ENCODE data around the gene RABEPK. TPM values are rescaled to one million over a fixed set of nuclear protein-coding genes. Genes with fewer than 3 reads are reported as not detected.

RABEPK gene
- total RNA-seq, 4 donors from 2014 or later = 5.2 to 8.7 (median 8.6) TPM; not detected in 1

DNA sequence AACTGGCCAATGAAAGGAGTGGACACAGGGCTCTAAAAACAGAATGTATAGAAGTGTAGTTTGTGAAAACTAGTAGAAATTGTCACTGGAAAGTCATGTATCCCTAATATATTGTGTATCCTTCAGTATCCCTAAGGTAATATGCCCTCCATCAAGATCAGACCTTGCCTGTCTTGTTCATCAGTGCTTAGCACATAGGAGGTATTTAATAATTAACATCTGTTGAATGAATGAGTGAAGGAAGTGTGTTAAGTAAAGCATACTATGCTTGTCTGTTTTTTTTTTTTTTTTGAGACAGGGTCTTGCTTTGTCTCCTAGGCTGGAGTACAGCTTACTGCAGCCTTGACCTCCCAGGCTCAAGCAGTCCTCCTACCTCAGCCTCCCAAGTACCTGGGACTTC lies 77.1 kb downstream of the RABEPK start:
- in situ Hi-C loops (cut with MboI; ENCODE audit: low pct_ligation_motif_present in 1 of 4, low pct_unique_long_range_greater_than_20kb in 1 of 4, low sequenced_read_pairs in 3 of 4) = no loop called here
- no peaks in the 10 kb centered on the region for H3K36me3 ChIP-seq
- no peak overlapping the region for H3K4me3 ChIP-seq
- no peak overlapping the region for H3K27ac ChIP-seq
- no peak for DNase-seq
- no peaks in the 10 kb centered on the region for H3K9me3 ChIP-seq
- TF ChIP-seq POLR2A (IDR thresholded peaks at IDR 0.05) = no peak
- no peak for TF ChIP-seq POLR2AphosphoS5 (IDR thresholded peaks at IDR 0.05)
- TF ChIP-seq EP300 (IDR thresholded peaks at IDR 0.05; ENCODE audit: low read depth) = no peak
- no peak for TF ChIP-seq CTCF (IDR thresholded peaks at IDR 0.05)
- intact Hi-C loops (cut with DNase I; ENCODE audit: low total_unique reads) = no loop called here
- peaks cover 3 to 16% (median 10%) of the 10 kb centered on the region in 4 donors for H3K4me1 ChIP-seq
- H3K27me3 ChIP-seq = no peaks in the 10 kb centered on the region

DNA sequence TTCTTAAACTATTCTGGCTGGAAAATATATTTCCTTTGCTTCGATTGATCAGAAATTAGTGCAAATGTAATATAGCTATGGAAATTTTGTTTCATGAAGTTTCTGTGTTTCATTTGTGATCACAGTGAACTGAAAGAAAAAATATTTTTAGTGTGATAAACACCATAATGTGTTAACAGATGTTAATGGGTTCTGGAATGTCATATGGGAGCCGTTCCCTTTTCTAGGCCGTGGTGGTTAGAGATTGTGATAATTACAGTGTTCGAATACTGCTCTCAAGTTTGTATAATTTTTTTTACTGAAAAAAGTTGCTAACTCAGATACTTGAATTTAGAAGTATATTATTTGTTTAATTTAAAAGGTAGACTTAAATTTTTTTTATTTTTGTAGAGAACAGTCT lies 80.6 kb downstream of the RABEPK start:
- Histone ChIP-seq H3K9me3 (no peaks in the 10 kb centered on the region), H3K27me3 (no peaks in the 10 kb centered on the region), H3K27ac (no peak overlapping the region), H3K36me3 (no peaks in the 10 kb centered on the region), H3K4me1 (peaks cover 0 to 9% (median 2%) of the 10 kb centered on the region in 4 donors), H3K4me3 (no peak overlapping the region)
- 66 to 75% methylated on average over 4 of the region's 4 CpGs for WGBS, 2 donors (ENCODE audit: low coverage in 1 of 2)
- TF ChIP-seq POLR2A (IDR thresholded peaks at IDR 0.05) (no peak), POLR2AphosphoS5 (IDR thresholded peaks at IDR 0.05) (no peak), CTCF (IDR thresholded peaks at IDR 0.05) (no peak), EP300 (IDR thresholded peaks at IDR 0.05; ENCODE audit: low read depth) (no peak)
- in situ Hi-C loops (cut with MboI; ENCODE audit: low pct_ligation_motif_present in 1 of 4, low pct_unique_long_range_greater_than_20kb in 1 of 4, low sequenced_read_pairs in 3 of 4) (no loop called here), intact Hi-C loops (cut with DNase I; ENCODE audit: low total_unique reads) (no loop called here)
- no peak for DNase-seq

Small RNA genes lying within 50 kb of the gene (small RNA-seq; reads per million reads assigned to genes)
- 0 reads per million in 4 donors for gene AL354710.1

Other genes starting within 250 kb of the RABEPK start
- 10 to 100 TPM; 10.4 to 38.6 (median 13.2) TPM for gene SCAI, start 57.0 kb upstream of the RABEPK start, total RNA-seq
- 10 to 100 TPM; 15.1 to 34.7 (median 29.9) TPM for gene PPP6C, start 10.7 kb upstream of the RABEPK start, total RNA-seq
- 100 to 1,000 TPM in 1 of 4 donors, 10 to 100 TPM in 3; 49.8 to 115 (median 66.1) TPM for gene HSPA5, start 40.8 kb downstream of the RABEPK start, total RNA-seq
- 10 to 100 TPM; 27.7 to 80.4 (median 48.4) TPM for gene GAPVD1, start 61.3 kb downstream of the RABEPK start, total RNA-seq

Measured in transverse colon (tissue), 4 donors.